OCI-LY1 (cell line): ENCODE measurements around the gene LTBP4.

Experiments
- H2AFZ ChIP-seq: fragments of 200-600 bp; sonication (generic), shearing (Covaris generic); 2 replicates; pipeline ENCODE4 v1.6.0; 2014; ENCODE audit warnings: antibody characterized with exemption, mild to moderate bottlenecking, low read length
- H3F3A ChIP-seq: fragments of 200-600 bp; sonication (generic), shearing (Covaris generic); 2 replicates; pipeline ENCODE4 v1.6.0; 2014; ENCODE audit warnings: mild to moderate bottlenecking, antibody characterized with exemption, low read length, moderate library complexity; ENCODE audit not compliant: insufficient read depth
- H3K27ac ChIP-seq: fragments of 200-600 bp; sonication (generic); 2 replicates; pipeline ENCODE4 v1.5.1; 2014; ENCODE audit warnings: low read length, mixed run types, mild to moderate bottlenecking, low read depth; ENCODE audit not compliant: poor library complexity, severe bottlenecking
- H3K27me3 ChIP-seq: fragments of 200-600 bp; sonication (generic); 2 replicates; pipeline ENCODE4 v1.6.0; 2014; ENCODE audit warnings: antibody characterized with exemption, mild to moderate bottlenecking, low read length, moderate library complexity; ENCODE audit not compliant: insufficient read depth
- H3K36me3 ChIP-seq: fragments of 200-600 bp; sonication (generic); 2 replicates; pipeline ENCODE4 v1.6.1; 2014; ENCODE audit warnings: mild to moderate bottlenecking, antibody characterized with exemption, low read length, moderate library complexity, mixed read lengths; ENCODE audit not compliant: insufficient read depth
- H3K4me1 ChIP-seq: fragments of 200-600 bp; sonication (generic); 2 replicates; pipeline ENCODE4 v1.5.1; 2014; ENCODE audit warnings: mild to moderate bottlenecking, low read length, moderate library complexity; ENCODE audit not compliant: insufficient read depth, severe bottlenecking
- H3K4me2 ChIP-seq: fragments of 200-600 bp; sonication (generic), shearing (Covaris generic); 2 replicates; pipeline ENCODE4 v1.6.1; 2014; ENCODE audit warnings: low read length
- H3K4me3 ChIP-seq: fragments of 200-600 bp; sonication (generic); 2 replicates; pipeline ENCODE4 v1.5.1; 2014; ENCODE audit warnings: low read length, low read depth, mild to moderate bottlenecking, mixed read lengths; ENCODE audit not compliant: poor library complexity, severe bottlenecking
- H3K79me2 ChIP-seq: fragments of 200-600 bp; shearing (Covaris generic); 2 replicates; pipeline ENCODE4 v1.6.1; 2016; ENCODE audit warnings: mixed run types, low read length, mixed read lengths; ENCODE audit not compliant: insufficient read depth
- H3K9ac ChIP-seq: fragments of 200-600 bp; sonication (generic), shearing (Covaris generic); 2 replicates; pipeline ENCODE4 v1.6.1; 2014; ENCODE audit warnings: mild to moderate bottlenecking, low read length, mixed read lengths
- H3K9me2 ChIP-seq: fragments of 200-600 bp; sonication (generic), shearing (Covaris generic); 2 replicates; pipeline ENCODE4 v1.6.1; 2014; ENCODE audit warnings: low read depth, mild to moderate bottlenecking, low read length, mixed read lengths
- H3K9me3 ChIP-seq: fragments of 200-600 bp; shearing (Covaris generic); 2 replicates; pipeline ENCODE4 v1.6.1; 2014; ENCODE audit warnings: low read length, mixed read lengths
- H4K20me1 ChIP-seq: fragments of 200-600 bp; sonication (generic), shearing (Covaris generic); 2 replicates; pipeline ENCODE4 v1.6.0; 2016; ENCODE audit warnings: mild to moderate bottlenecking, low read length; ENCODE audit not compliant: insufficient read depth
- CTCF ChIP-seq: fragments of 200-600 bp; sonication (generic), shearing (Covaris generic); IDR thresholded peaks from 2 replicates; pipeline ENCODE4 v1.5.1; 2017; ENCODE audit warnings: mild to moderate bottlenecking, antibody characterized with exemption, low read length, moderate library complexity, mixed read lengths
- EZH2 ChIP-seq: fragments of 200-600 bp; sonication (generic), shearing (Covaris generic); IDR thresholded peaks from 2 replicates; pipeline ENCODE4 v1.8.0; 2017; ENCODE audit warnings: borderline replicate concordance, mixed run types, mild to moderate bottlenecking, antibody characterized with exemption, low read length, moderate library complexity, mixed read lengths

LTBP4 gene

GRCh38 chr19:40599331-40599901 lies 1.8 kb upstream of the LTBP4 start:
- H3K27ac ChIP-seq: no peak overlapping the region
- no peak for TF ChIP-seq CTCF
- no peak for TF ChIP-seq EZH2
- no peaks in the 10 kb centered on the region for H3F3A ChIP-seq
- H3K9ac ChIP-seq: no peak overlapping the region
- H3K9me2 ChIP-seq: no peaks in the 10 kb centered on the region
- H3K4me3 ChIP-seq: no peak overlapping the region
- H3K36me3 ChIP-seq: no peaks in the 10 kb centered on the region
- H3K79me2 ChIP-seq: no peaks in the 10 kb centered on the region
- no peak overlapping the region for H3K4me2 ChIP-seq
- no peaks in the 10 kb centered on the region for H4K20me1 ChIP-seq
- peaks cover 34% of the 10 kb centered on the region for H3K4me1 ChIP-seq
- no peak overlapping the region for H2AFZ ChIP-seq
- H3K9me3 ChIP-seq: no peaks in the 10 kb centered on the region
- H3K27me3 ChIP-seq: no peaks in the 10 kb centered on the region

GRCh38 chr19:40599902-40600569 lies 1.1 kb upstream of the LTBP4 start:
- H3F3A ChIP-seq: no peaks in the 10 kb centered on the region
- H3K9me2 ChIP-seq: no peaks in the 10 kb centered on the region
- H3K79me2 ChIP-seq: no peaks in the 10 kb centered on the region
- no peak overlapping the region for H2AFZ ChIP-seq
- H3K4me3 ChIP-seq: no peak overlapping the region
- H3K4me1 ChIP-seq: peaks cover 37% of the 10 kb centered on the region
- no peaks in the 10 kb centered on the region for H4K20me1 ChIP-seq
- H3K4me2 ChIP-seq: no peak overlapping the region
- H3K9me3 ChIP-seq: no peaks in the 10 kb centered on the region
- TF ChIP-seq CTCF: no peak
- no peak for TF ChIP-seq EZH2
- no peak overlapping the region for H3K9ac ChIP-seq
- no peak overlapping the region for H3K27ac ChIP-seq
- H3K36me3 ChIP-seq: no peaks in the 10 kb centered on the region
- no peaks in the 10 kb centered on the region for H3K27me3 ChIP-seq

GRCh38 chr19:40600570-40601133 lies 517 bp upstream of the LTBP4 start:
- Histone ChIP-seq H3K79me2 (no peaks in the 10 kb centered on the region), H3K4me3 (peak overlapping the region; percentile 24), H3K9me2 (no peaks in the 10 kb centered on the region), H3K4me1 (peaks cover 40% of the 10 kb centered on the region), H3K27me3 (no peaks in the 10 kb centered on the region), H3K9me3 (no peaks in the 10 kb centered on the region), H4K20me1 (no peaks in the 10 kb centered on the region), H3K36me3 (no peaks in the 10 kb centered on the region), H3K27ac (no peak overlapping the region), H2AFZ (no peak overlapping the region), H3F3A (no peaks in the 10 kb centered on the region), H3K4me2 (peak overlapping the region; percentile 26; the same call in 1 of the 2 replicates), H3K9ac (no peak overlapping the region)
- no peak for TF ChIP-seq EZH2
- TF ChIP-seq CTCF: no peak
